Stimulated activated CD8-positive, alpha-beta memory T cell treated with anti-CD3 and anti-CD28 coated beads, Interleukin-12 subunit alpha, Interleukin-12 subunit beta, amount 100 ng/mL, for 1 hour (primary cell): ENCODE measurements around the gene OR51M1.
"Not testable (repeated sequence)": the region's sequence is repeated elsewhere in the genome, so short reads cannot be mapped to it uniquely, and the experiment has no call there.

Experiments used
- DNase-seq: peaks from one replicate; pipeline ENCODE4 v3.0.0-alpha.2; 2020; ENCODE audit warnings: low read depth

Gene OR51M1, protein sequence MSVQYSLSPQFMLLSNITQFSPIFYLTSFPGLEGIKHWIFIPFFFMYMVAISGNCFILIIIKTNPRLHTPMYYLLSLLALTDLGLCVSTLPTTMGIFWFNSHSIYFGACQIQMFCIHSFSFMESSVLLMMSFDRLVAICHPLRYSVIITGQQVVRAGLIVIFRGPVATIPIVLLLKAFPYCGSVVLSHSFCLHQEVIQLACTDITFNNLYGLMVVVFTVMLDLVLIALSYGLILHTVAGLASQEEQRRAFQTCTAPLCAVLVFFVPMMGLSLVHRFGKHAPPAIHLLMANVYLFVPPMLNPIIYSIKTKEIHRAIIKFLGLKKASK

DNA sequence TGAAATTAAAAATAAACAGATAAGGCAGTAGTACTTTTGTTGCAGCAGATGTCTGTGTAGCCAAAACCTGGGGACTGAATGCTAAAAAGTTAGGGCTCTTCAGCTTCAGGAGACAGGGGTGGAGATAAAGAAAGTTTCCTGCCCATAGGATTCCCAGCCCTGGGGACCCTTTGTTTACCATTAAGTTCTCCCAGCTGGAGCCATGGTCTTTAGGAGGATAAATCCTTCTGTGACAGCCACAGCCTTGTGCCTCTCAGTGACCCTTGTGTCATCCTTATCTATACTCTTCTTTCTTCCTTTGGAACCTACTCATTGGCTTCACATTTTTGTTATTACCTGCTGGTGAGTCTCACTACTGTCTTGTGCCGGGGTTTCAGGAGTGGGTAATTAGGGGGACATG lies at the start of gene OR51M1:
TSS of gene OR51M1 (plus strand) at position 237 of the 400 bp plus-strand sequence. CDS start 5,587 bp downstream, outside the sequence.
- DNase-seq: no peak

GRCh38 chr11:5335170-5335569 lies 48.4 kb upstream of the OR51M1 start:
- DNase-seq: no peak

DNA sequence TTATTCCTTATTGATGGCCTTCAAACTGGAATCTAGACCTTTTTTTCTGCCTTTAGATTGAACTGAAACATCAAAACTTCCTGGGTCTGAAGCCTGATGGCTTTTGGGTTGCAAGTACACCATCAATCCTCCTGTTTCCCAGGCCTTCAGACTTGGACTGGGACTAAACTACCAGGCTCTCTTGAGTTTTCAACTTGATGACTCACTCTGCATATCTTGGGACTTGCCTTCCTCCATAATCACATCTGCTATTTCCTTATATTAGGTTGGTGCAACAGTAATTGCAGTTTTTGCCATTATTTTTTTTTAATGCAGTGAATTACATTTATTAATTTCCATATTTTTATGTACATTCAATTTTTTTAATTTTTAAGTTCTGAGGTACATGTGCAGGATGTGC lies 47.3 kb upstream of the OR51M1 start:
- no peak for DNase-seq

DNA sequence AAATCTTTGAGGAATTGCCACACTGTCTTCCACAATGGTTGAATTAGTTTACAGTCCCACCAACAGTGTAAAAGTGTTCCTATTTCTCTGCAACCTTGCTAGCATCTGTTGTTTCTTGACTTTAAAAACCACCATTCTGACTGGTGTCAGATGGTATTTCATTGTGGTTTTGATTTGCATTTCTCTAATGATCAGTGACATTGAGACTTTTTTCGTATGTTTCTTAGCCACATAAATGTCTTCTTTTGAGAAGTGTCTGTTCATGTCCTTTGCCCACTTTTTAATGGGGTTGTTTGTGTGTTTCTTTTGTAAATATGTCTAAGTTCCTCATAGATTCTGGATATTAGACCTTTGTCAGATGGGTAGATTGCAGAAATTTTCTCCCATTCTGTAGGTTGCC lies 46.4 kb upstream of the OR51M1 start:
- not testable (repeated sequence) for DNase-seq

DNA sequence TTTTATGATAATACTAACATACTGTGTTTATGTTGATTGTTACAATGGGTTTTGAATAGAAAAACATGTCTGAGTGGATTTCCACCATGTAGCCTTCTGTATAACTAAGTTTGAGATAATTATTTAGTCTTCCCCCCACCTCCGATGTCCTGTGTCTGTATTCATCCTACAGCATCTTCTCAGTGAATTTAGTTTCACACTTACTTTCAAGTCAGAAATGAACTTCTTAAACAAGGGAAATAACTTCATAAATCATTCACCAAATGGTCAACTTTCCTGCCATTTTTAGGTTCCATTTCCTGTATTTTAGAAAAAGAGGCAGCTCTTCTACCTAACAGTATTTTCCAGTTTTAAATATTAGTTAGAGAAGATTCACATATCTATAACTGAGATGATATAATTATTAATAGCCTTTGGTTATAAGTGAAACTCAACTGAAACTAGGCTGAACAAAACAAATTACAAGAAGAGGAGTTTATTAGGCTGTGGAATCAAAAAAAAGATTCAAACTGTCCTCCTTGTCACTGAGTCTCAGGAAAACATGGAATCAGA lies 43.8 kb upstream of the OR51M1 start:
- DNase-seq: no peak

DNA sequence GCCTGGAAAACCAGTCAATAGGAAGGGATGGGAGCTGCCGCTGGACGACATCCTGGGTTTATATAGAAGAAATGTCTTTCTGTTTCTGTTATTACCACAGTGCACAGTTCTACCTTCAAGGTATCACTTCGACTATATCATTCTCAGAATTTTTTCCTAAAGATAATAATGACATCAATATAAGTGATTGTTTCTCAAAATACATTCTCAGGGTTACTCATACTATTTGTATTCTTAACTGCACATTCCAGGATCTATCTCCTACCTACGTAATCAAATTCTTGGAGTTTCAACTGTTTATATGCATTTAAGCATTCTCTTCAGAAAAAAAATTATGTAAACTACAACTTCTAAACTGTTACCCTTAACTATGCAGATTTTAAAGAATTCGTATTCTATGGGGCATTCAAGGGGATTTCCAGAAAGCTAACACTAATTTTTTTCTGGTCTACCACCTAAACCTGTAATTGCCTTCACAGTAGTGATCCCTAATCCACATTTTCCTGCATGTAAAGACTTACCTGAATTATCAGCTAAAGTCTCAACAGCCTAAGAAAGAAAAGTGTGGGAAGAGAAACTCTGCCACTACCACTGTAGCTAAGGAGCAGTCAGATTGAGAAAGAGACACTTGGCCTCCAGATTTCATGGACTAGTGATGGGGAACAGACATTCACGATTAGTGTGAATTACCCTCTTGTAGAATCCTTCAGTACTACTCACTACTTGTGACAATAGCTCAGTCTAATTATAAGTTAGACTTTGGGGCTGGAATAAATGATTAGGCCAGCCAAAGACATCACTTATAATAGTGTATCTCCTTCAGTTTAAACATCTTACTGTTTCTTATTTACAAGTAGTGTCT lies 39.9 kb upstream of the OR51M1 start, which contains the start of gene OR51B5:
TSS of gene OR51B5 (minus strand) at position 51 of the 862 bp plus-strand sequence. CDS start at position 51, 0 bp downstream.
- DNase-seq: no peak

GRCh38 chr11:5345831-5346230 lies 37.8 kb upstream of the OR51M1 start:
- DNase-seq: no peak

DNA sequence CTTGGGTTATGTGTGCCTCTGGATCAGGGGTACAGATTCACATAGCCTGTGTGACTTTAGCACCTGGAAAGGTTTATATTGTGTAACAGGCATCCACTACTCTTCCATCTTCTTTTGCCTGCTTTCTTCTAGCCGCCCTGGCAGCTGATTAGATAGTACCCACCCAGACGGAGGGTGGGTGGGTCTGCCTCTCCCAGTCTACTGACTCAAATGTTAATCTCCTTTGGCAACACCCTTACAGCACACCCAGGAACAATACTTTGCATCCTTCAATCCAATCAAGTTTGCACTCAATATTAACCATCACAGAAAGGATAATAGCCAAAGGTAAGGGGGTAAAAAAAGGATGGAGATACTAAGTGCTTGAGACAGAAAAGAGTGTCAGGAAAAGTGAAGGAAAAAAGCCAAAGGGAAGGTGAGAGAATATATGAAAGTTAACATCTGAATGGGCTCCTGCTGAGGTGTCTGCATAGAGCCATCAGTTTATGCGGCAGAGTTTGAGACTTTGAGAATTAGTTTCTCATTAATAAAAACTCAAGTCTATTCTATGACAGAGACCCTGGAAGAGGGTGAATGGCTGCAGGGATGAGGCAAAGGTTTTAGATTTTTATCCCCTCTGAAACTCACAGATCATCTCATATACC lies 34.9 kb upstream of the OR51M1 start:
- no peak for DNase-seq

- DNase-seq: no peak
These were observed 34.1 kb upstream of the OR51M1 start for GRCh38 chr11:5349550-5349949.

GRCh38 chr11:5351208-5351607 lies 32.4 kb upstream of the OR51M1 start, which contains the start of gene OR51B6:
Gene OR51B6 (plus strand): TSS chr11:5351508. CDS start chr11:5351508, 0 bp downstream.
- DNase-seq: no peak

DNA sequence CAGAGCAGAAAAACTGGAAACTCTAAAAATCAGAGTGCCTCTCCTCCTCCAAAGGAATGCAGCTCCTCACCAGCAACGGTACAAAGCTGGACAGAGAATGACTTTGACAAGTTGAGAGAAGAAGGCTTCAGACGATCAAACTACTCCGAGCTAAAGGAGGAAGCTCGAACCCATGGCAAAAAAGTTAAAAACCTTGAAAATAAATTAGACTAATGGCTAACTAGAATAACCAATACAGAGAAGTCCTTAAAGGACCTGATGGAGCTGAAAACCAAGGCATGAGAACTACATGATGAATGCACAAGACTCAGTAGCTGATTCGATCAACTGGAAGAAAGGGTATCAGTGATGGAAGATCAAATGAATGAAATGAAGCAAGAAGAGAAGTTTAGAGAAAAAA lies 27.6 kb upstream of the OR51M1 start:
- not testable (repeated sequence) for DNase-seq

DNA sequence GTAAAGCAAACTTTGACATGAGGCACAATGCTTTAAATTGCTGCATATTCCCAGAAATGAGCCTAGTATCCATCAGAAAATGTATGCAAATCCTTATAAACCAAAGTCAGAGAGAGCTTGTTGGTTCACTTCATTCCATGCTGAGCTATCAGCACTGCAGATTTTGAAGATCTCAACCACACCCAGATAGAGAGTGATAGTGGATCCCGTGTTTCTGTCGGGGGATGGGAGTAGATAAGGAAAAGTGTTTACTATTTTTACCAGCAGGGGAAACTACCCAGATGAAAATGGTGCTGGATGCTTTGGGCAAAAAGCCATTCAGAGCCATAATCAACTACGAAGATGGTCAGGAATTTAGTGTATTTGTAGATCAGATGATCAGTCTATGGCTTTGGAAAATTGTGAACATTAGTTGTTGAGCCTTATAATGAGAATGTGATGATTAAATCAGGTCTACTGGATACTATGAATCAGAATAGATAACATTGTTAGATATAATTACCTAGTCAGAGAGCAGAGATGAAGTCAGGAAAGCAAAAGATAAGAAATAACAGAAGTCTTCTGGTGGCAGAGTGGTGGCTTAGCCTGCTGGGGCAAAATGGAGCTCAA lies 21.5 kb upstream of the OR51M1 start:
- DNase-seq: no peak

DNA sequence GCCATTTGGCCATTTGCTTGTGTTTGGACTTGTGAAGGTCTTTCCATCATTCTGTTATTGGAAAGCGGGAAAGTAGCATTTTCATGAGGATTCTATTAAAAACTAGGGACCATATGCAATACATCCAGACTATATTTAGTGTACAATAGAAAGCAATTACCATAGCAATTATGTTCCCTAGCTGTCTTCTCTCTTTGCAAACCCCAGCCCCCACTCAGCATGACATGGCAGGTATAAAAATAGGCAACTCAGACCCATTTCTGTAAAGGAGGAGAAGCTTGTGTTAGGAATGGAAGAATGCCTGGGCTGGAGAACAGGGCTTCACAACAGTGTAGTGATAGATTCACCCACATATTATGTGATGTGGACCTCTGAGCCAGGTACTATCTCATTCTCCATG lies 19.9 kb upstream of the OR51M1 start:
- no peak for DNase-seq

DNA sequence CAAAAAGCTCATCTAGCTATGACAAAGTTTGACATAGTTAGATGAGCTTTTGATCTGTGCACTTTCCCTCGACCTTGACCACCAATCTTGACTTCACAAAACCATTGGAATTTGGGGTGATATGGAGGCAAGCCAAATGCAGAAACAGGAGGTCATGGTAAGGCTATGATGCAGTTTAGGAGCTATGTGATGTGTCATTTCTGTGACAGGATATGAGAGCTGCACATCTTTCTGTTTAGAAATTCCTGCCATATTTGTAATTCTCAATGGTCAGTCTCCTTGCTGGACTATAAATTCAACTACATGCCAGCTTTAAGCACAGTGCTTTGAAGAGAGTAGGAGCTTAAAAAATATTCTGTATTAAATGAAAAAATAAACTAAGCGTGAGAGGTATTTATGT lies 19.4 kb upstream of the OR51M1 start:
- no peak for DNase-seq

DNA sequence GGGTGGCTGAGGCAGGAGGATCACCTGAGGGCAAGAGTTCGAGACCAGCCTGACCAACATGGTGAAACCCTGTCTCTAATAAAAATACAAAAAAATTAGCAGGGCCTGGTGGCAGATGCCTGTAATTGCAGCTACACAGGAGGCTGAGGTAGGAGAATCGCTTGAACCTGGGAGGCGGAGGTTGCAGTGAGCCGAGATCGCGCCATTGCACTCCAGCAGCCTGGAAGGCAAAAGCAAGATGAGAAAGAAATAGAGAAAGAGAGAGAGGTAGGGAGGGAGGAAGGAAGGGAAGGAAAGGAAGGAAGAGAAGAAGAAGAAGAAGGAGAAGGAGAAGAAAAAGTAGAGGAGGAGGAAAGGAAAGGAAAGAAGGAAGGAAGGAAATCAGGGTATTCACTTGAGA lies 17.2 kb upstream of the OR51M1 start:
- DNase-seq: not testable (repeated sequence)

GRCh38 chr11:5366856-5367255 lies 16.8 kb upstream of the OR51M1 start:
- DNase-seq: no peak

DNA sequence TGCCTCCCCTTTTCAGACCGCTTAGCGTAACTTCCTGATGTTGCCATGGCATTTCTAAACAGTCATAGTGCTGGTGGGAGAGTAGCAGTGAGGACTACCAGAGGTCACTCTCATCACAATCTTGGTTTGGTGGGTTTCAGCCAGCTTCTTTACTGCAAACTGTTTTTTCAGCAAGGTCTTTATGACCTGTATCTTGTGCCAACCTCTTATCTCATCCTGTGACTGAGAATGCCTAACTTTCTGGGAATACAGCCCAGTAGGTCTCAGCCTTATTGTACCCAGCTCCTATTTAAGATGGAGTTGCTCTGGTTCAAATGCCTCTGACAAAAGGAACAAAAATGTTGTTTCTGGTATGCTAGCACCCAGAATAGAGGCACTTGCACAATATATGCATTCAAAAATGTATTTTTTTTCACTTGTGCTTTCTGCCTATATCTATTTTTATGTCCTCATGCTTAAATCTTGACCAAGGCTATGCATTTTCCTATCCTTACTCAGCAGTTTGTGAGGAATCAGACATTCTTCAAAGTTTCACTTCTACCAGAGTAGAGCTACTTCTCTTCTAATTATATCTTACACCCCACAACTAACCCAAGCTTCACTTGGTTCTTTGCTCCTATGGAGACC lies 16.1 kb upstream of the OR51M1 start:
- no peak for DNase-seq

DNA sequence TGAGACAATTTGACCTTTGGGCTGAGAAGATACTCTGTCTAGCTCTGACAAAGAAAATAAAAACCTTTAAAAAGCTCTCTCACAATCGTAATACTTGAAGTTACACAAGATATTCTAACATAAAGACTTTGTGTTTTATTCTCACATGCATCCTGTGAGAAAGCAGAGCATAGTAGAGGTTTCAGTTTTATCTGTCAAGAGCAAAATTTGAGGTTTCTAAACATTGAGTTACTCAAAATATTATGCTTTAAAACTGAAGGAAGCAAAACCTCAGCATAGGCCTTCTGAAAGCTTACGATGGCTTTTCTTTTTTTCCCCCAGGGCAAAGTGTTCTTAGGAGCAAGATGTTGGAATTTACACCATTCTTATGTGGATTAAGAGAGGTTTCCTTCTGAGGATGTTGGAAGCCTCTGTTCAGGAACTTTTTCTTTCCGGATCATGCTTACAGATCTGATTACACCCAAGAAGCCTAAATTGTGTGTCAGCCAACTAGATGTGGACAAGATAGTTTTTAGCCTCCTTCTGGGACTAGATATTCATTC lies 15.0 kb upstream of the OR51M1 start:
- DNase-seq: no peak

DNA sequence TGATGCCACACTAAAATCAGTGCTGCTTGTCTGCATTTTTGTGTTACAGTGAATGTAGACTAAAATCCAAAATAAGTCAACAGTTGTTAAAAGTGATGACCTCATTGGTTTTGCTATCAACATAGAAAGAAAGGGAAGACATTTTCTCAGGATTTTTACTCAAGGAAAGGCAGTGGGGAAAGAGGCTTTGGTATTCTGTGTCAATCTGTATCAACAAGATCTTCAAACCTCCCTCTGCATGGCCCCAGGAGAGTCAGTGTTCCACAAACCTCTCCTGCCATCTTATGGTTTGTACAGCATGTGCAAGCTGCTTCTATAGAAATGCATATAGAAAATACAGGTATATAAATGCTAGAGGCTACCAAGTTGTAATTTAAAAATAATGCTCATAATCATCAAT lies 13.8 kb upstream of the OR51M1 start:
- no peak for DNase-seq

DNA sequence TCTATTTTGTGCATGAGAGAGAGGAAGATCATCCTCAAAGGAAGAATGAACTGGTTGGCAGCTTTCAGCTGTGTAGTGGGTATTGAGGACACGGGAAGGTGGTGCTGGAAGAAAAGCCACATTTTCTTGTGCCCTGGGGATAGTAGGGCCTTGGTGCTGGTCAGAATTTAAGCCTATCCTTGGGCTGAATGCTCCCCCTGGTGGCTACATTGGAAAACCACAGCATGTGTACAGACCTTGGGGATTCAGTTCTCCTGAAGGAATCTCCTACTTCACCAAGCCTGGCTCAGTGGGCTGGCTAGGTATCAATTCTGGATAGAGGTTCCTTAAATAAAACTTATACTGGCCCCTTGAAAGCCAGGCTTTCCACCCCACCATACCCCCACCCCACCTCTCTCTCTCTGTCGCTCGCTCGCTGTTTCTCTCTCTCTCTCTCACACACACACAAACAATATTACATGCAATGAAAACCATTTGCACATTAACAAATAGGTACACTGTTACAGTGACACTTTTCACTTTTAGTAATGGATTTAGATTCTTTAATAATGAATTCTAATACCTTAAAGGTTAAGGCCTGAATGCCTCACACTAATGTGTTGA lies 2.8 kb upstream of the OR51M1 start:
- DNase-seq: no peak

GRCh38 chr11:5384335-5384734 lies 723 bp downstream of the OR51M1 start:
- DNase-seq: no peak
